Measurements from ENCODE around the gene TREX2. TPM values are rescaled to one million over a fixed set of nuclear protein-coding genes. Genes with fewer than 3 reads are reported as not detected.

Gene TREX2
- total and polyA plus RNA-seq, 2 donors (not counting 1 experiment from before 2014, with no cell fraction given): 3.3 to 3.8 TPM

- H3K9ac ChIP-seq (ENCODE audit: low read length): no peak overlapping the region
- DNase-seq (no peak), ATAC-seq (ENCODE audit: low read depth) (no peak)
- H4K20me1 ChIP-seq (ENCODE audit: control insufficient read depth, insufficient read depth, low read length, poor library complexity, severe bottlenecking): no peaks in the 10 kb centered on the region
- H3K79me2 ChIP-seq (ENCODE audit: control insufficient read depth, insufficient read depth, low read length): no peaks in the 10 kb centered on the region
- H3K4me1 ChIP-seq (ENCODE audit: control insufficient read depth in 2 of 2, insufficient read depth in 2 of 2, low read length in 2 of 2): peaks cover 9 to 11% of the 10 kb centered on the region in 2 donors
- no peak overlapping the region for H3K4me3 ChIP-seq (ENCODE audit: control extremely low read depth in 1 of 5, extremely low read depth in 1 of 5, insufficient read depth in 1 of 5, low read depth in 2 of 5, low read length in 4 of 5)
- POLR2A ChIA-PET: no interaction called here
- no peak overlapping the region for H3K4me2 ChIP-seq (replicated peaks; ENCODE audit: low read depth, low read length, poor library complexity, severe bottlenecking)
- intact Hi-C loops (cut with micrococcal nuclease): no loop called here
- H3K36me3 ChIP-seq (replicated peaks in 1 of 2; ENCODE audit: control extremely low read depth in 1 of 2, control insufficient read depth in 1 of 2, extremely low read depth in 1 of 2, insufficient read depth in 2 of 2, low read length in 1 of 2): no peaks in the 10 kb centered on the region
- H3K4me1 Mint-ChIP-seq: peaks cover 8% of the 10 kb centered on the region
- no peak overlapping the region for H3K27ac ChIP-seq (ENCODE audit: low read length in 2 of 2)
- no peak overlapping the region for H2AFZ ChIP-seq (ENCODE audit: insufficient read depth, low read depth, low read length, poor library complexity, severe bottlenecking)
- no peak overlapping the region for H3K27ac Mint-ChIP-seq
- no peak overlapping the region for H3K4me3 Mint-ChIP-seq
- TF ChIP-seq CTCF (IDR thresholded peaks at IDR 0.05) (no peak), EZH2 (IDR thresholded peaks at IDR 0.05; ENCODE audit: borderline replicate concordance, insufficient read depth, low read depth, low read length, poor library complexity, severe bottlenecking) (no peak)
- no peaks in the 10 kb centered on the region for H3K9me3 Mint-ChIP-seq (ENCODE audit: insufficient read depth)
- no peaks in the 10 kb centered on the region for H3K27me3 Mint-ChIP-seq
- H3K27me3 ChIP-seq (replicated peaks in 1 of 4; ENCODE audit: control extremely low read depth in 1 of 4, control insufficient read depth in 3 of 4, insufficient read depth in 4 of 4, low read length in 3 of 4): no peaks in the 10 kb centered on the region
- 96% methylated on average over 6 of the region's 9 CpGs for WGBS (ENCODE audit: insufficient coverage)
- CTCF ChIA-PET: no interaction called here
- H3K9me3 ChIP-seq (ENCODE audit: control extremely low read depth in 1 of 3, control insufficient read depth in 2 of 3, insufficient read depth in 1 of 3, low read length in 2 of 3): no peaks in the 10 kb centered on the region
Measured at GRCh38 chrX:153414856-153415510, 30.9 kb downstream of the TREX2 start.

GRCh38 chrX:153413731-153414130 lies 32.1 kb downstream of the TREX2 start:
- DNase-seq: no peak
- TF ChIP-seq EZH2 (IDR thresholded peaks at IDR 0.05; ENCODE audit: borderline replicate concordance, insufficient read depth, low read depth, low read length, poor library complexity, severe bottlenecking): no peak
- no peak for TF ChIP-seq CTCF (IDR thresholded peaks at IDR 0.05)

More at GRCh38 chrX:153413731-153414130, 32.1 kb downstream of the TREX2 start:
- no peak overlapping the region for H3K27ac ChIP-seq (ENCODE audit: low read length in 2 of 2)
- no peaks in the 10 kb centered on the region for H3K9me3 ChIP-seq (ENCODE audit: control extremely low read depth in 1 of 3, control insufficient read depth in 2 of 3, insufficient read depth in 1 of 3, low read length in 2 of 3)
- no peak overlapping the region for H3K4me3 ChIP-seq (ENCODE audit: control extremely low read depth in 1 of 5, extremely low read depth in 1 of 5, insufficient read depth in 1 of 5, low read depth in 2 of 5, low read length in 4 of 5)
- H3K27me3 Mint-ChIP-seq: no peaks in the 10 kb centered on the region
- no peak overlapping the region for H3K4me3 Mint-ChIP-seq
- ChIA-PET CTCF (no interaction called here), POLR2A (no interaction called here)
- H3K4me1 ChIP-seq (ENCODE audit: control insufficient read depth in 2 of 2, insufficient read depth in 2 of 2, low read length in 2 of 2): peaks cover 9 to 11% of the 10 kb centered on the region in 2 donors
- no peaks in the 10 kb centered on the region for H4K20me1 ChIP-seq (ENCODE audit: control insufficient read depth, insufficient read depth, low read length, poor library complexity, severe bottlenecking)
- no peak for ATAC-seq (ENCODE audit: low read depth)
- H3K27me3 ChIP-seq (replicated peaks in 1 of 4; ENCODE audit: control extremely low read depth in 1 of 4, control insufficient read depth in 3 of 4, insufficient read depth in 4 of 4, low read length in 3 of 4): no peaks in the 10 kb centered on the region
- 100% methylated on average over 3 of the region's 11 CpGs for WGBS (ENCODE audit: insufficient coverage)
- no peaks in the 10 kb centered on the region for H3K79me2 ChIP-seq (ENCODE audit: control insufficient read depth, insufficient read depth, low read length)
- H3K4me2 ChIP-seq (replicated peaks; ENCODE audit: low read depth, low read length, poor library complexity, severe bottlenecking): no peak overlapping the region
- H3K9me3 Mint-ChIP-seq (ENCODE audit: insufficient read depth): no peaks in the 10 kb centered on the region
- intact Hi-C loops (cut with micrococcal nuclease): no loop called here
- H3K36me3 ChIP-seq (replicated peaks in 1 of 2; ENCODE audit: control extremely low read depth in 1 of 2, control insufficient read depth in 1 of 2, extremely low read depth in 1 of 2, insufficient read depth in 2 of 2, low read length in 1 of 2): no peaks in the 10 kb centered on the region
- H3K27ac Mint-ChIP-seq: no peak overlapping the region
- no peak overlapping the region for H3K9ac ChIP-seq (ENCODE audit: low read length)
- peaks cover 8% of the 10 kb centered on the region for H3K4me1 Mint-ChIP-seq
- no peak overlapping the region for H2AFZ ChIP-seq (ENCODE audit: insufficient read depth, low read depth, low read length, poor library complexity, severe bottlenecking)
